T-helper 9 cell (primary cell): ENCODE data around the gene CAV1.

Experiments used
- DNase-seq: peaks from one replicate; pipeline ENCODE4 v3.0.0-alpha.2; 2020

CAV1 gene

GRCh38 chr7:116505278-116505677 lies 19.6 kb upstream of the CAV1 start:
- no peak for DNase-seq

GRCh38 chr7:116505823-116506222 lies 19.0 kb upstream of the CAV1 start:
- no peak for DNase-seq

GRCh38 chr7:116509982-116510579 lies 14.8 kb upstream of the CAV1 start:
- no peak for DNase-seq

DNA sequence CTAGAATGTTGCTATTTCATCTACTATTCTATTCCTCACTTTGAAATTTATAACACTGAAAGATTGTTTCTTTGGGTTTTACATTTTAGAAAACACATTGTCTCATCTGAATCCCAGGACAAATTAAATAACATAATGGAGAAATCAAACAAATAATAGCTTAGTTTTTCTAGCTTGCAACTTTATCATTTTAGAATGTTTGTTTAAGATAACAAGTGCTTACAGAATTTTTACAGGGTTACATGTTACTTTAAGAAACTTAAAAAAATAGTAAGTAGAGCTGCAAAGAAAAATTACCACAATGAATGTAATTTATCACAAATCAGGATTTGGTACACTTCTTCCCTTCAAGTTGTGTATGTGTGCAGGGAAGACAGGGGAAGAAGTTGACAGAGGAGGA lies 14.0 kb upstream of the CAV1 start:
- no peak for DNase-seq

- DNase-seq, result peak; percentile 3
Observed at GRCh38 chr7:116511552-116512519, 13.0 kb upstream of the CAV1 start.

- no peak for DNase-seq
Observed at GRCh38 chr7:116512520-116513188, 12.2 kb upstream of the CAV1 start.

- DNase-seq, result no peak
Observed at GRCh38 chr7:116515584-116515983, 9.3 kb upstream of the CAV1 start.

GRCh38 chr7:116516324-116516723 lies 8.5 kb upstream of the CAV1 start:
- DNase-seq, result no peak

DNA sequence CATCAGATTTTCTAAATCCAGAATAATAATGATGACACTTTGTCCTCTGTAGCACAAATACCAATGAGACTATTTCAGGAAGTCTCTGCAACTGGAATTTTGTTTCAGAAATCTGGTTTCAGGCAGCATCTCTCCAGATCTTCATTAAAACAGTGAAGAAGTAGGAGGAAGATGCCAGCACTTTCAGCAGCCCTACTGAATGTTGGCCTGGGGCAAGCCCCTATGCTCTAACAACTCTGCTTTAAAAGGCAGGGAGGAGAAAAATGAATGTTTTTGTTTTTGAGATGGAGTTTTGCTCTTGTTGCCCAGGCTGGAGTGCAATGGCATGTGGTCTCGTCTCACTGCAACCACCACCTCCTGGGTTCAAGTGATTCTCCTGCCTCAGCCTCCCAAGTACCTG lies 7.2 kb upstream of the CAV1 start:
- no peak for DNase-seq

DNA sequence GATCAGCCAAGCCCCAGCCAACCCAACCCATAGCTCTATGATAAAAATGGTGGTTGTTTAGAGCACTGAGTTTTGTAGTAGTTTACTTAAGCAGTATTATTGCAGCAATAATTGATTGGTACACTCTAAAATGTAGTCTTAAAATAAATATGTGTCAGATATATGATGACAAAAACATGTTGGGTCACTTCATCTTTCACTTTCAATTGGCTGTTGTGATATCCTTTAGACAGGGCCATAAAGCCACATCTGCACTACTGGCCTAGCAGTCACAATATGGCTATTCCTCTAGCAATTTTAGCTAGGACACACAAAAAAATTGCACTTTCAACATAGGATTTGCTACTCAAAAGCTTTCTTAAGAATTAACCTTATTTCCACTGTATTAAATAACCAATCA lies 5.9 kb upstream of the CAV1 start:
- DNase-seq, result no peak

DNA sequence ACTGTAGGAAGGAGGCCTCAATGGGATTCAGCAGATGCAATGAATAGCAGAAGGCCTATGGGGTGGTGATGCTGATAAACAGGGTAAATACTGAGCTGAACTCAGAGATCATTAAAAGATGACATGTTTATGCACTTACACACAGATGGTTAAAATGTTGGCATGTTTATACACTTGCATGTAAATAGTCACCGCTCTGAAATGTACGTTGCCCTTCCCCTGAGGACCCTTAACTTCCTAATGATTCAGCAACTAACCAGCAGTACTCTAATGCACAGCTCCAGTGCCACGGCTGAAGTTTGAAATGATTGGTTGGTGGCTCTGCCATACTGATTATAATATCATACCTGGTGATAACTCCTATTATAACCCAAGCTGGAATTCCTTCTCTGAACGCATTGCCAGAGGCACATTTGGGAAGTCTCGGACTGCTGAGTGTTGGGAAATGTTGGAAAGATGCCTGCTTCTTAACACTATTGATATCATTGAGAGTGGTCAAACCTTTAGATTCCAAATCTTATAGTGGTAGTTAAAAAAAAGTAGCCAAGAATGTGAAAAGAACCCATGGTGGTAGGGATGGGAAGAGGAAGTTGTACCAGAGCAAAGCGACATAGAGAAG lies 3.7 kb upstream of the CAV1 start:
- DNase-seq, result no peak

GRCh38 chr7:116522247-116522646 lies 2.6 kb upstream of the CAV1 start:
- no peak for DNase-seq

DNA sequence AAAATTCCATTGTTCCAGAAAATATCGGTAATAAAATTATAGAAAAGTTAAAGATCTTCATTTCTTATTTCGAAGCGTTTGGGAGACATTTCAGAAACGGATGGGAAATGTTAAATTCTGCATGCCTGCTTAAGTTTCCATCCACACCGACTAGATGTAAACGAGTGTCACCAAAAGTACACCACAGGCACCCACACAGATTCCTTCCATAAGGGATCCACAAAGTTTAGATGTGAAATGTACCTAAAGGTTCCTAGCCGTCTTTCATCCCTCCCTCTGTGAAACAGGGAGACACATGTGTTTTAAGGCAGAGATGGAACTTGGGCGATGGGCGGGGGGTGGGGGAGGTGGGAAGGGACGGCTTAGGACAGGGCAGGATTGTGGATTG lies 621 bp upstream of the CAV1 start:
- DNase-seq, result no peak

GRCh38 chr7:116525298-116525912 lies 569 bp downstream of the CAV1 start:
- peak; percentile 1 for DNase-seq

GRCh38 chr7:116525913-116526861 lies 1.4 kb downstream of the CAV1 start:
- peak; percentile 49 for DNase-seq

GRCh38 chr7:116526897-116527296 lies 2.1 kb downstream of the CAV1 start:
- DNase-seq, result no peak

DNA sequence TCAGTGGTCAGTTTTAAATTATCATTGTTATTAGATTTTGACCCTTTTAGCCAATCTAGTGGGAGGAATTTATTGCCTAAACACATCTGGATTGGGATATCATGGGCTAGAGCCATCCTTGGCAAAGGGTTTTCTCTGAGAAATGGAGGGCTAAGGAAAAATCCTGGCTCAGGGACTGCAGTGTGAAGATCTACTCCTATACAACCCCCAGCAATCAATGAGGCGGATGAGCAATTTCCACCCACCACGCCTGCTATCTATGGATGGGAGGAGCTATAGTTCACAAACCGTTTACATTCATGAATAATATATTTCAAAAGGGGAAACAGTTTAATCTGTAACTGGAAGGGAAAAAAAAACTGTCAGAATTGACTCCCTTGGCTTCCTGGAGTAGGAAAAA lies 2.7 kb downstream of the CAV1 start:
- no peak for DNase-seq

DNA sequence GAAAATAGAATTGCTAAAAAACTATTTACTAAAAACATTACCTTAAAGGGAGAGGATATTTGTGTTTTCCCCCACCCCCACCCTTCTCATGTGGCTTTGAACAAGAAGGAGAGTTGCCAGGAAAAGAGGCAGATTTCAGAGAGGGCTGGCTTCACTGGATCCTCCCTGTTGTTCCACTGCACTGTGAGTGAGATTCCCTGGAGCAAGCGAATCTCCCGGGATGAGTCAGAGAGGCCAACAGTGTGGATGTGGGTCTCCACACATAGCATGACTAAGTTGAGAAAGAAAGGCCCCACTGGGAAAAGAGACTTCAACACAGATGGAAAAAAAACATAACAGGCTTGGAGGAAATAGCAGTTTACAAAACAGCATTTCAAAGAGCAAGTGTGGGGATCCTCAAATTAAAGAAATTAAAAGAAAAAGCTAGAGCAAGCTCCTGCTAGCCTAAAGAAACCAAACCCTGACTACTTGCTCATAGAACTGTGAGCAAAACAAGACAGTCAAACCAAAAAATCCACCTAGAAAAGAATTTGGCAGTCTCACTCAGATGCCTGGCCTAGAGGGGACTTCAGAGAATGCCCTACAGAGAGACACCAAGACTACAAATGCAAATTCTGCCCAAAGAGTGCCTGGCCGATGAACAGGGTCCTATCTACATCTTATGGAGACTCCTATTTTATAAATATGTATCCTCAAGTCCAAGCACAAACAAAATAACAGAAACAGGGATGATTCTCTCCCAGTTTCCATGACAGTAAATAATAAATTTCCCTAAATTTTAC lies 3.4 kb downstream of the CAV1 start:
- DNase-seq, result no peak

- DNase-seq, result no peak
Observed at GRCh38 chr7:116529250-116529649, 4.4 kb downstream of the CAV1 start.

DNA sequence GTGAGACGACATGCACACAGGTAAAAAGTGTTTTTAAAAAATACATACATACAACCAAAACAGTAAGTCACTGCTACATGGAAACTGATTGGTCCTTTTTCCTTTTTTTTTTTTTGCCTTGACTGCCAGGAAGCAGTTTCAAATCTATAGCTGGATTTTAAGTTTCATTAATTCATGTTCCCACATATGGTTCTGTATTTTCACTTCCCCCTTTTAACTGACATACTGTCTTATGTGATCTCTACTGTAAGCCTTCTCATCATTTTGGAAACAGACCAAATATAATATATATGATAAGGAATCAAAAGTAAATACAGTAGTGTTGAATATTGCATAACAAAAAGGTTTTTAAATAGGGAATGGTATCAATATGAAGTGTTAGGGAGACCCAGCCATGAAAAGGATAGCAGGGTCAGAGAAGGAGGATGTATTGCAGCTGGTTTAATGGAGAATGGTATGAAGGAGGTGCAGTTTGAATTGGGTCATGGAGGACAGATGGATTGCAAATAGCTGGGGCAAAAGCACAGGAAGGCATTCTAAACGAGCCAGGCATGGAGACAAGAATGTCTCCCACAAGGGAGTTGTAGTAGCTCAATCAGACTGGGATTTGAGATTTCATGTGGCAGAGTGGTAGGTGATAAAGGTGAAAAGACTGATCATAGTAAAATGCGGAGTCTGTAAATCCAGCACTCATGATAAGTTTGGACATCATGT lies 5.4 kb downstream of the CAV1 start:
- no peak for DNase-seq
